Left renal pelvis (tissue), 4 donors: ENCODE results near the gene PDE6B. TPM values are rescaled to one million over a fixed set of nuclear protein-coding genes. Genes with fewer than 3 reads are reported as not detected.
A peak's percentile ranks its signal among the peaks of the same experiment; 100 is the strongest.
"Not testable (repeated sequence)": the region's sequence is repeated elsewhere in the genome, so short reads cannot be mapped to it uniquely, and the experiment has no call there.

Source experiments
- DNase-seq, 4 donors: peaks; one replicate each; pipeline ENCODE4 v3.0.0-alpha.2; 2013; ENCODE audit warnings: low read depth in 4 of 4, low spot score in 3 of 4
- polyA plus RNA-seq, 4 donors: library from polyadenylated mRNA; unstranded; fragments of 120-200 nt; gene quantifications; one replicate each; pipeline ENCODE4 v1.2.1, GENCODE V29; 2013; ENCODE audit not compliant: insufficient read length in 4 of 4

Gene PDE6B
- polyA plus RNA-seq, 4 donors, result 10.7 to 48.6 (median 34.6) TPM

DNA sequence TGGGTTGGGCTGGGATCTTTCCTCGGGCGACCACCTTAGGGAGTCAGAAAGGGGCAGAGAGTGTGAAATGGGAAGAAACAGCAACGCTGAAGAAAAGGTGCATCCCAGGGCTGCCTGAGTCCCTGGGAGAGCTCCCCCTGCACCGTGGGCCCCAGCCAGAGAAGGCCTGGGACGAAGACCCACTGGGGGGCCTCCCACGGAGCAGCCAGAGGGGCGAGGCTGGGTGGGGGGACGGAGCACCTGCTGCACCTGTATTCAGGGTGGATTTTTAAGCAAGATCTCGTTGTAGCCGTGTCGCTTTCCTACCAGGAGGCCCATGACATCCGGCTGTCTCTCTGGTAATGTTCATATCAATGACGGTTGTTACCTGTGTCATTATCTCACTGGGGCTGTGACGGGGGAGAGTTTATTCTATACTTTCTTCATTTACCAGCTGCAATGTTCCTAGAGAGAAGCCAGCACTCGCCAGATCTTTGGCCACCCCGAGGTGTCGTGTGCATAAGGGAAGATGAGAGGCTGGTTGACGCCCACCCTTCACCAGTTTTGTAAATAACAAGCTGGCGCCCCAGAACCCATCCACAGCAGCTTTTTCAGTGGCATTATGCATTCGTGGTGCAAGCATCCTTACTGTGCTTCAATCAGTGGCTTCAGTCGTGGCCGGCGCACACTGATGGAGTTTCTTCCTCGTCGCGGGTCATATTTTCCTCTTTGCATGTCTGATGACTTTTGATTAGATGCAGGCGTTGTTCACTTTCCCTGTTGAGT lies 74.6 kb downstream of the PDE6B start:
- no peak for DNase-seq

DNA sequence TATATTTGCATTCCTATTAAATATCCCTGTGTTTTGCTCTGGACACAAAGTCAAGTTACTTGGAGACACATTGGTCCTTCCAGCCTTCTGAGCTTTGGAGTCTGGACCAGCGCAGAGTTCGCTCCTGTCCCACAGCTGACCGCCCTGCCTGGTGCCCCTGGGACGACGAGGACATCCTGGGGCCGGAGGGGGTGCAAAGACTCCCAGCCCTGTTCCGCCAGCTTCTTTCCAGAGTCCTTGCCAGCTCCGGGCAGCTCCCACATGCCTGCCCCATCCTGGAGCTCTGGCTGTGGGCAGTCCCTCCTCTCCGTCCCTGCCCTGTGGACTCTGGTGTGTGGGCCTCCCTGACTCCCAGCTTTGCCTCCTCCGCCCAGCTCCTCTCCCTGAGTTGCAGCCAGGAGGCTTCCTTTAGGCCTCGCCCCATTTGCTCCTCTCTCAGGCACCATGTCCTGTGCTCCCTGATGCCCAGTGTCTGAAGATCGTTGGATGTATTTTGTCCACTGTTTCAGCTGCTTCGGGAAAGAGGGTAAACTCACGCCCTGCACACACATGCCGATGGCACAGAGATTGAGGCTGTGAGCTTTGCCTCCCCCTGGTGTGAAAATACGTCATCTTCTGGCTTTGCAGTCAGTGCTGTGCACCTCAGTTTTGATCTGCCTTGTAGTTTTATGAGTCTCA lies 75.4 kb downstream of the PDE6B start:
- no peak for DNase-seq

DNA sequence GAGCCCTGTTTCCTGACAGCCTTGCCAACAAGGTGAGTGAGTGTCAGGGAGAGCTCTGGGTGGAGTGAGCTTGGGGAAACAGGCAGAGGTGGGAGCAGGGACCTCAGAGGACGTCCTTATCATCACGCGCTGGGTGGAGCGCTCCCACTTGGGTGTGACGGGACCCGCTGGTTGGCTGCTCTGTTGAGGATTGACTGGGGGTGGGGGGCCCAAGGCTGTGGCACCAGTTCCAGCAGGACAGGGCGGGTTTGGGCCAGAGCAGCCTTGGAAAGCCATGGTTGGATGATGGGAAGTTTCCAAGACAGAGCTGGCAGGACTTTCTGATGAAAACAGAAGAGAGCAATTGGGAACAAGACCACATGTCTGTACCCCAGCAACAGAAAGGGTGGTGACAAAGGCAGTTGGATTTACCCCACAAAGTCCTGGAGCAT lies 77.3 kb downstream of the PDE6B start:
- no peak for DNase-seq

DNA sequence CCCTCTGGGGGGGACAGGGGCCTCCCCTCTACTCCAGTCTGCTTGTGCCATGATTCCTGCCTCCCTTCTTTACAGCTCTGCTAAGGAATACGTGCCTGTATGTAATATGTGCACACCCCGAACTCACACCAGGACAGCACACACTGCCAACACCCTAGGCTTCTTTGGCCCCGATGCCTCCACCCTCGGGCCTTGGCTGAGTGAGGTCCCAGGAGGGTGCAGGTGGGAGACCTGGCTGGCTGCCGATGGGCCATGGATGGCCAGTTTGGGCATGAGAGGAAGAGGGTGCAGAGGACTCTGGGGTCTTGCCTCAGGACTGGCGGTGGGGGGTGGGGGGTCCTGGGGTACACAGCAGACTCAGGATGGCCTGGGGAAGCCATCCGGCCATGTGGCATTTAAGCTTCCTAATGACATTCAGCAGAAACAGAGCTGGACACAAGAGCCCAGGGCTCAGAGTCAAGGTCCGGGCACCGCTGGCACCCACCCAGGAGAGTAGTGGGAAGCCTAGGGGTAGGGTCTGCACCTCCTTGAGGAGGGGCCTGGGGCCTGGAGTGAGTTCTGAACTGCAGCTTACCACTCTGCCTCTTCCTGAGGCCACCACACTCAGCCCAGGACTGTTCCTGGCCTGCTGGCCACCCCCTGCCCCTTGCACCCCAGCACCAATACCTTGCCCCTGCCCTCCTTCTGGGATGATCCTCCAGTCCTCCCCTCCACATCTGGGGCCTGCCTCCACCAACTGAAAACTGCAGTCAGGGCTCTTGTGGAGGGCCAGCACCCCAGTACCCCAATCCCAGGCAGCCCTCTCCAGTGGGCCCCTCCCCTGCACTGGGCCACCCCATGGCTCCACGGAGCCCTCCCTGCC lies 78.2 kb downstream of the PDE6B start:
- no peak for DNase-seq

DNA sequence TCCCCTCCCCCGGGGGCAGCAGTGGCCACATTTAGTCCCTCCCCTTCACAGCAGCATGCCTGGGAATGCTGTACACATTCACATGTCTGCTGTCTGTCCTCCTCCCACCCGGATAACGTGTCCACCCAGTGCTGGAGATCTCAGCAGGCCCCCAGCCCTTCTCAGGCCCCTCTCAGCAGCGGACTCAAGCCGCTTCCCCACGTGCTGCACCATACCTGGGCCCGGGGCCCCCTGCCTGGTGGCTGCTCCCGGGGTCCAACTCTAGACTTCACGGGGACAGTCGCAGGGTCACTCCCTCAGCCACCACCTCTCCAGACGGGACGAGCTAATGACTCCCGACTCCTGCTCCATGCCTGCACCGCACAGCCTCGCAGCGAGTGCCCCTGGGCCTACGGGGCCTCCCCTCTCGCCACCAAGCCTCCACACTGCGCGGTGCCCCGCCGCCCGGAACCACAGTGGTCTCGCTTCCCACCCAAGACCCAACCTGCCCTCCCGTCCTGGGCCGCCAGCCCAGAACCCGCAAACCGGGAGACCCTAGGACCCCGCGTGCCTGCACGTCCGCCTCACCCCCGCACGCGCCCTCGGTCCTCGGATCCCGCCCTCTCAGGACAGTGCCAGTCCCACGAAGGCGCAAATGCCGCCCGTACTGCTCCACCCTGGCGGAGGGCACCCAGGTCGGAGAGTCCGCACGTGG lies 79.0 kb downstream of the PDE6B start:
- DNase-seq, result no peak

DNA sequence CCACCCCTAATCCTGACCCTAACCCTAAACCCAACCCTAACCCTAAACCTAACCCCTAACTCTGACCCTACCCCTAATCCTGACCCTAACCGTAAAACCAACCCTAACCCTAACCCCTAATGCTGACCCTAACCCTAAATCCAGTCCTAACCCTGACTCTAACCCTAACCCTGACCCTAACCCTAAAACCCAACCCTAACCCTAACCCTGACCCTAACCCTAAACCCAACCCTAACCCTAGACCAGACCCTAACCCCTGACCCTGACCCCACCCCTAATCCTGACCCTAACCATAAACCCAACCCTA lies 79.6 kb downstream of the PDE6B start:
- DNase-seq, result no peak

GRCh38 chr4:705278-706082 lies 80.1 kb downstream of the PDE6B start, which contains the start of gene PCGF3:
TSS of gene PCGF3 (plus strand) at chr4:705832. CDS start at chr4:733681, 27,849 bp downstream.
- DNase-seq, result peak; percentile 78 to 92 (median 88)

- DNase-seq, result not testable (repeated sequence)
Observed at GRCh38 chr4:706083-706633, 80.8 kb downstream of the PDE6B start.

DNA sequence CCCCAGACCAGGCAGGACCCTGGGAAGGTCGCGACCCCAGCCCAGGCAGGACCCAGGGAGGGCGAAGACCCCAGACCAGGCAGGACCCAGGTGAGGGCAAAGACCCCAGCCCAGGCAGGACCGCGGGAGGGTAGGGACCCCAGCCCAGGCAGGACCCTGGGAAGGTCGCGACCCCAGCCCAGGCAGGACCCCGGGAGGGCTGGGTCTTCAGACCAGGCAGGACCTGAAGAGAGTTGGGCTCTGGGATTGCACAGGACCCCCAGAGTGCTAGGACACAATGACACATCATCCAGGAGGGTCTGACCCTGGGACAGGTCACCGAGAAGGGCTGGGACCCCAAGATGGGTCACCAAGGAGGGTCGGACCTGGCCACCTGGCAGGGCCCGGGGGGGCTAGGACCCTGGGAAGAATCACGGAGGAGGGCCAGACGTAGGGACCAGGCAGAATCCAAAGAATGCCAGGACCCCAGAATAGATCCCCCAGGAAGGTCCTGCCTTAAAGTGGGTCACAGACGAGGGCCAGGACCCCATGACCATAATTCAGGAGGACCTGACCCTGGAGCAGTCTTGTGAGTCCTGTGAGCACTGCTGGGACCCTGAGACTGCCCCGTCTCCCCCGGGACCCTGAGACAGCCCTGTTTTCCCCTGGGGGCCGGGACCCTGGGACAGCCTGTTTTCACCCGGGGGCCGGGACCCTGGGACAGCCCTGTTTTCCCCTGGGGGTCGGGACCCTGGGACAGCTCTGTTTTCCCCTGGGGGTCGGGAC lies 81.6 kb downstream of the PDE6B start:
- DNase-seq, result no peak

DNA sequence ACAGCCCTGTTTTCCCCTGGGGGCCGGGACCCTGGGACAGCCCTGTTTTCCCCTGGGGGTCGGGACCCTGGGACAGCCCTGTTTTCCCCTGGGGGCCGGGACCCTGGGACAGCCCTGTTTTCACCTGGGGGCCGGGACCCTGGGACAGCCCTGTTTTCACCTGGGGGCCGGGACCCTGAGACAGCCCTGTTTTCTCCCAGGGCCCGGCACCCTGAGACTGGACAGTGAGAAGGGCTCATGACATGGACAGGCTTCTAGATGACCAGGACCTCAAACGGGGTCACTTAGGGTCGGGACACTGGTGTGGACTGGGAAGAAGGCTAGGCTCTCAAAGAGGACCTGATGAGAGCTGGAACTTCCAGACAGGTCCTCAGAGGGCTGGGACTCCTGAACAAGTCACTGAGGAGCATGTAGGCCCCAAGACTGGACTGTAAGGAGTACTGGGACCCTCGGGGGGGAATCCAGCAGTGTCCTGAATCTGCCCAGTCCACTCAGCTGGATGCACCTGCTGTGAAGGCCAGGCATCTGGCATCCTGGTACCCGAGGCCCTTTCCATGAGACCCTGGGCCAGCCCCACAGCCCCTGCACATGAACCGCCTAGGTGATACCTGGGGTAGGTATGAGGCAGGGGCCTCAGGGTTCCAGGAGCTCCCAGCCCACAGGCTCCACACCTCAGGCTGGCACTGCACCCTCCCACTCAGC lies 82.7 kb downstream of the PDE6B start:
- DNase-seq, result no peak

GRCh38 chr4:708631-708933 lies 83.2 kb downstream of the PDE6B start:
- no peak for DNase-seq

- no peak for DNase-seq
Observed at GRCh38 chr4:709348-709747, 84.0 kb downstream of the PDE6B start.

- no peak for DNase-seq
Observed at GRCh38 chr4:710116-710515, 84.7 kb downstream of the PDE6B start.

- no peak for DNase-seq
Observed at GRCh38 chr4:710916-711315, 85.5 kb downstream of the PDE6B start.

DNA sequence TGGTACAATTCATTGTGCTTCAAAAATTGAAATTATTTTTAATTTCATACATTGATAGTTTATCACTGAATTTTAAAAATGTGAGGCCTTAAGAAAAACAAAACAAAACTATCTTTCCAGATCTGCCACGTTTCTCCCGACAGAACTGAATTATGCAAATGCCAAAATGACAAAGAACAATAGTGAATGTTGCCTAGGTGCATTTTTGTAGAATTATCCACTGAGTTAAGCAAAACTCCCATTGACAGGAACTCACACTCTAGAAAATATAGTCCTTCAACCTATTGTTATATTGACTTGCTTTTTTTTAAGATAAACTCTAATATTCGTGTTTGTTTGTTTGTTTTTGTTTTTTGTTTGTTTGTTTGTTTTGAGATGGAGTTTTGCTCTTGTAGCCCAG lies 86.7 kb downstream of the PDE6B start:
- no peak for DNase-seq

- DNase-seq, result no peak
Observed at GRCh38 chr4:712916-713632, 87.7 kb downstream of the PDE6B start.

GRCh38 chr4:714087-714486 lies 88.7 kb downstream of the PDE6B start:
- no peak for DNase-seq
